NCI-H1436 (cell line): ENCODE results near the gene ADCYAP1R1.

Experiments used
- DNase-seq: peaks from one replicate; lab custom pipeline; 2025; lab: John Stamatoyannopoulos, UW

Gene ADCYAP1R1

DNA sequence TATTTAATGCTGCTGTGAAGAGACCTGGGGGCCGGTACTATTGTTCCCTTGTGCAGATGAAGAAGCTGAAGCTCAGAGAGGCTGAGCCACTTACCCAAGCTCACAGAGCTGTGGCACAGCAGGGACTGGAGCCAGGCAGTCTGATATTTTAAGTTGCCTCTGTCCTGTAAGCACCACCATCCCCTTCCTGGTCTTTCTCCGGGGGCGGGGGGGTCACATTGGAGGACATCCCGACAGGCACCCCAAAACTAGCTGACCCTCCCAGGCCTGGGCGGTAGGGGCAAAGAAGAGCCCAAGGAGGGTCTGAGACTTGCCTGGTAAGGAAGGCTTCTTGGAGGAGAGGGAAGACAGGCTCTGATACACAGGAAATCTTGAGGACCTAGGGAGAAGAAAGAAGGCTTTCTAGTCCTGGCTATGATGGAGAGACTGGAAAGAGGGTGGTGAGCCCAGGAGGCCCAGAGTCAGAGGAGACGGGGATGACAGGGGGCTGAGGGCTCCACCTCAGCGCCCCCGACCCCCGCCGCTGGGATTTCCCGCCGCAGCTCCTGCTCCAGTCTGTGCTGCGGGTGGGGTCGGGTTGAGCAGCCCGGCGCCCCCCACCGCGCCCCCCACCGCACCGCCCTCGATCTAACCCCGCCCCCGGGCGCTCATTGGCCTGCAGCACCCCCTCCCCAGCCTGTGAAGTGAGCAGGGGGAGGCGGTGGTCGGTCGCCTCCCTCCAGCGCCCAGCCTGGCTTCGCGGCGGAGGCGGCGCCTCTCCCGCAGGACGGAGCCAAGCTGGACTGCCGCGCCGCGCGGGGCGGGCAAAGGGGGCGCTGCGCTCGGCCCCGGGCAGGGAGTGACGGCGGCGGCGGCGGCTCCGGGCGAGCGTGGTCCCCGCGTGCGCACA, at the start of gene ADCYAP1R1:
Gene ADCYAP1R1 (plus strand): TSS at position 711 of the 889 bp plus-strand sequence. CDS start 10,957 bp downstream, outside the sequence.
- no peak for DNase-seq

DNA sequence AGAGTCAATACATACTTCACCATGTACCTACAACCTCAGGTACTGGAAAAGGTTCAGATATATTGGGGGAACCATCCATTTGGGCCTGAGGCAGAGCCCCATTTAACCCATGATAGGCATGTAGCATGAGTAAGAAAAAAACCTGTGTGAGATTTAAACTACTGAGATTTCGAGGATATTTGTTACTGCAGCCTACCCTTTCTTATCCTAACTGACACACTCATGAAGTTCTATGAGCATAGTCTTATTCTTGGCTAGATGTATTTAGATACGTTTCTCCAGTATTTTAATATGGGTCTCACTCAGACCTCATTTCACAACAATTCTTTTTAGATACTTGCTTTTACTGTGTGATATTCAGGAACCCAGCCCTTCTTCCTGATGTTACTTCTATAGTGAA, 49.0 kb upstream of the ADCYAP1R1 start:
- no peak for DNase-seq

GRCh38 chr7:31003721-31004120, 48.4 kb upstream of the ADCYAP1R1 start:
- DNase-seq, result no peak

DNA sequence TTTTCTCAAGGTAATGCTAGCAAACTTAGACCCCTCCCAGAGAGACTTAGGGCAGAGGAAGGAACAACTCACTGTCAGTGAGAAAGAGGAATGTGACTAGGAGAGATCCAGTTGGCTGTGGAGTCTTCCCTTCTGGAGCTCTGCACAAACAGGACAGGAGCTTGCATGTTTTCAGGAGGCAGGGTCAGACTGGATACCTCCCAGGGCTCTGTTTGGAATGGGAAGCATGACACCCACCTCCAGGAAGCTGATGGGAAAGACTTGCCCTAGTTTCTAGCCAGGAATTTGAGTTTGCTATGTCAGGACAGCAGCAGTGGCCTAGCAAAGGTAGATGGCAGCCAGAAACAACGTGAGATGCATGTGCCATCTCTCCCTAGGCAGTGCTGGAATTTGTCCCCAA, 47.7 kb upstream of the ADCYAP1R1 start:
- no peak for DNase-seq

- no peak for DNase-seq
Observed at GRCh38 chr7:31006857-31007256, 45.3 kb upstream of the ADCYAP1R1 start.

DNA sequence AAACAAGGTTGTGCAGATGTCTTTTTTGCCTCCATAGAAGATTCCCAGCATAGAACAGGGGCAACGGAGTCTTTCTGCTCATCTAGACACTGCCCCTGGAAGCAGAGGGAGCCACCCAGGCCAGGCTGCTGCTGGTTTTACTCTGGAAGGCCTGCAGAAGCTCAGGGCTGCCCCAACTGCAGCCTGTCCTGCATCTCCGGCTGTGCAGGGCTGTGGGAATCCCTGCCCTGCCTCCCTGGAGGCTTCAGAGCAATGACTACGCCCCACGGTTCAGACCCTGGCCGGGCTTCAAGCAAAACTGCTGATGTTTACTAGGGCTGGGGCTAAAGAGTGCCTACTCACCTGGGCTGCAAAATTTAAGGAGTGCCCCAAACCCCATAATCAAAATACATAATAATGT, 44.5 kb upstream of the ADCYAP1R1 start:
- DNase-seq, result no peak

DNA sequence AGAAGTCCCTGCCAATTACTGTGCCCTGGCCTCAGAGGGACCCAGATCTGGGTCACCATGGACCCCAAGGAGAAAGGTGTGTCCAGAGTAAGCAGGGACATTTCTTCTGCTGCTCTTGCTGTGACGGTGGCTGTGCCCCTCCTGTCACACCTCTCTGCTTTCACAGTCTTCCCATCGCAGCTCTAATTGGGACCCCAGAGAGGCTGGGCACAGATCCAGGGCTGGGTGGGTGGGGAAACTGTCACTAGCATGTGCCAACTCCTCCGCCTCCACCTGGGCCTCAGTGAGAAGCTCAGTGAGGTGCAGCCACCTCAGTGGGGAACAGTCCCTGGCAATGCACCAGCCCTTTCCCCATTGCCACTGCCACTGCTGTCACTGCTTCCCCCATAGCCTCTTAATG, 37.3 kb upstream of the ADCYAP1R1 start:
- no peak for DNase-seq

DNA sequence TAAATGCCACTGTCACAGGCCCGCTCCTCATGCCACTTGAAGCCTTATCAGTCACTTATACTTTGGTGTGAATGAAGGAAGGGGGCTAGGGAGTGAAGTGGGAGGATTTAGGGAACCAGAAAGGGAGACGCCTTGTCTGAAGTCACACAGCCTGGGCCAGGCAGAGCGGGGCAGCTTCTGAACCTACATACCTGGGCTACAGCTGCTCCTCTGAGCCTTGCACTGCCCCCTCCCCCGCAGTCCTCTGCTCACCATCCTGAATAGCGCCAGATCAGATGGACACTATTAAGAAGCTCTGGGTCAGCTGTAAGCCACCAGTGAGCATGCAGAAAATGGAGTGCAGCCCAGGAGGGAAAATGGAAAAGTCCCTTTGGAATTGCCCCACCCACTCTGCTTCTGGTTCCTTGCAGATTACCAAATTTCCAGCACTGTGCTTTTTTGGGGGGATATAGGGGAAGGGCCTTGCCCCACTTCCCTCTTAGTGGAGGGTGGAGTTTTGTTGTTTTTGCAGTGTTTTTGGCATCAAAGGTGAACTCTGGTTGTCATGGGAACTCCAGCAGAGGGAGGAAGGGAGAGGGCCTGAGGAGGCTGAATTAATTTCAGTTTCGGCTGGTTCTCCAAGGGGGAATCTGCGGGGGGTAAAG, 35.0 kb upstream of the ADCYAP1R1 start:
- DNase-seq, result no peak

- DNase-seq, result no peak
Observed at GRCh38 chr7:31017721-31018120, 34.4 kb upstream of the ADCYAP1R1 start.

DNA sequence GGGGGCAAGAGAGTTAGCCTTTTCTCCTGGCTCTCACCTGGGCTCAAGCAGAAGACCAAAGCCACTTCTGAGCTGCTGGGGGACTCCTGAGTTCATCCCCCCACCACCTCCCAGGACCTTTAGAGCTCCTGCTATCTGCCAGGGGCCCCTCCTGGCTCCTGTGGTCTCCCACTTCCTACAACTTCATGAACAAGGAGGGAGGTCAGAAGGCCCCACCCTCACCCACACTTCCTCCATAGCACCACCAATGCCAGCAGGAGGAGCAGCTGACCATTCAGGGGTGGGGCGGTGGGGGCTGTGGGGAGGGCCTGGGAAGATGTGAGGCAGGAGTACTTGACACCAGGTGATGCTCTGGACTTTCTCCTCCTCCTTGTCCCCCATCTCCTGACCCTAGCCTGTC, 32.6 kb upstream of the ADCYAP1R1 start:
- no peak for DNase-seq

GRCh38 chr7:31020161-31020560, 31.9 kb upstream of the ADCYAP1R1 start:
- DNase-seq, result no peak

DNA sequence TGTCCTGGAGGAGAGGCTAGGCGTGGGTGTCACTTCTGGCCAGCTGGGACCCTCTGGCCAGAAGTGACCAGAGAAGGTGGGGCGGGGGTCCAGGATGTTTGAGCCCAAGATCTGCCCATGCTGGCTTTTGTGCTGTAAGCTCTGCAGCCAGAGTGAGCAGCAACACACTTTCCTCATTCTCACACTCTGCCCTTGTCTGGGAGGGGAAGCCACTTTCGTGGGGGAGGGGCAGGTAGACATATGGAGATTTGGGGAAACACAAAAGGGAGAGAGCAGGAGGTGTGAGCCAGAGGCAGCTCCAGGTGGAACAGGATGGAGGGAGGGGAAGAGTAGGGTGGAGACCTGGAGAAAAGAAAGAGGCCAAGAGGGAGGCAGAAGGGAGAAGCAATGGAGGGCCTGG, 31.5 kb upstream of the ADCYAP1R1 start:
- no peak for DNase-seq

GRCh38 chr7:31022117-31022516, 30.0 kb upstream of the ADCYAP1R1 start:
- DNase-seq, result no peak

GRCh38 chr7:31022726-31023125, 29.4 kb upstream of the ADCYAP1R1 start:
- DNase-seq, result no peak

DNA sequence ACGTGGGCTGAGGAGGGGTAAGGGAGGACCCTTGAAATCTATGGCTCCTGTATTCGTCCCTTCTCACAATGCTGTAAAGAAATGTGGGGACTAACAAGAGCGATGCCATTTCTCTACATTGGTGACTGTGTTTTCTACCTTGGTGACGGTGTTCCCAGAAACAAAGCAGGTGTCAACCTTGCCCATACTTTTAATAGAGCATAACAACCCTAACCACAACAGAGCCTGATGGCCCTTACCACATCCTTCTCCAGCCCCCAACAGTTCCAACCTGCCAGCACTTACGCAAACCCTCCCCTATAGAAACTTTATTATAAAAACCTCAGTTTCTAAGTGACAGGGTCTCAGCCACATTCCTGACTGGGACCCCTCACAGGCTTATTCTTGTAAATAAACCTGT, 28.2 kb upstream of the ADCYAP1R1 start:
- DNase-seq, result no peak

GRCh38 chr7:31027161-31027965, 24.7 kb upstream of the ADCYAP1R1 start:
- DNase-seq, result no peak

- DNase-seq, result no peak
Observed at GRCh38 chr7:31028006-31028405, 24.1 kb upstream of the ADCYAP1R1 start.

- DNase-seq, result no peak
Observed at GRCh38 chr7:31028417-31028992, 23.6 kb upstream of the ADCYAP1R1 start.

GRCh38 chr7:31029251-31030042, 22.7 kb upstream of the ADCYAP1R1 start:
- no peak for DNase-seq

DNA sequence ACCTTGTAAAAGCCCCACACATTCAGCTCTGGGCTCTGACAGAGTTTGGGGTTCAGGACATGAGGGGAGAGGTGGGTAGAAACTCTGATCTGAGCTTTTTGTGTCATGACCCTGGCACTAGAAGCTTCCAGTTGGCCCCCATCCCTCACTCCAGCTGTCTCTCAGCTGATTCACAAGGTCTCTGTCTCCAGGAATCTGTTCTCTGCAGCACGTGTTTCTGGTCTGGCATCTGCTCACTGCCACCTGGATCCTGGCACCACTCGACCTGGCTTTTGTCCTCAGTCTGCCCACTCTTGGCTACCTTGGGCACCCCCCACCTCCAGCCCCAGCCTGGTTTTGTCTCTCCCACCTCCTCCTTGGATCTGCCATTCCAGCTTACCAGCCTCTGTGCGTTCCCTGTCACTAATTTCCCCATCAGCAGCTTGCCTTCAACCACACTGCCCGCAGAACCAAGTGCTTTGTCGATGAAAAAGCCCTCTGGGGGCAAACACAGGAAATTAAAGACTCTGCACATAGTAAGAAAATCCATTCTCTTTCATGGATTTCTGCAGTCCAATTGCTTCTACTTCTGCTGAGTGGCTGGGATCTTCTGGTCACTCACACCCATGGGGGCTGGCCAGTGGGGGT, 18.3 kb upstream of the ADCYAP1R1 start:
- no peak for DNase-seq

DNA sequence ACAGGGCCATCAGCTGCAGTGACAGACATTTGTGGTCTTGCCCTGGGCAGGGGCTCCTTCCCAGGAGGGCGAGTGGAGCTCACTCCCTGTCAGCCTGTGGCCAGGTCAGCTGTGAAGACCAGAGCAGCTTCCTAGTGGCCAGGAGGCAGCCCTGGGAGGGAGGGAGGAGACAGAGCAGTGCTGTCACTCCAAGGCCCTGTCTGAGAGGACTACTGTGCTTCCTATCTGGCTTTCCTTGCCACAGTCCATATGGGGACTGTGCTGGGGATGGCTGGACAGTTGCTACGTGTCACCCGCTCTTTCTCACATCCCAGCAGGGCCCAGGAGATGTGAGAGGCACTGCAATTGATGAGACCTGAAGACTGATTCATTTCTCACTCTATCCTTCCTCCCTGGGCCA, 15.2 kb upstream of the ADCYAP1R1 start:
- DNase-seq, result no peak
